ENCODE measurements around the gene SARDH. TPM values are rescaled to one million over a fixed set of nuclear protein-coding genes. Genes with fewer than 3 reads are reported as not detected.

Gene SARDH
- total and polyA plus RNA-seq, 2 of the 8 experiments (the other 6 are each of a cell fraction or from before 2014, with no cell fraction given) = 6.4 to 7.4 TPM

DNA sequence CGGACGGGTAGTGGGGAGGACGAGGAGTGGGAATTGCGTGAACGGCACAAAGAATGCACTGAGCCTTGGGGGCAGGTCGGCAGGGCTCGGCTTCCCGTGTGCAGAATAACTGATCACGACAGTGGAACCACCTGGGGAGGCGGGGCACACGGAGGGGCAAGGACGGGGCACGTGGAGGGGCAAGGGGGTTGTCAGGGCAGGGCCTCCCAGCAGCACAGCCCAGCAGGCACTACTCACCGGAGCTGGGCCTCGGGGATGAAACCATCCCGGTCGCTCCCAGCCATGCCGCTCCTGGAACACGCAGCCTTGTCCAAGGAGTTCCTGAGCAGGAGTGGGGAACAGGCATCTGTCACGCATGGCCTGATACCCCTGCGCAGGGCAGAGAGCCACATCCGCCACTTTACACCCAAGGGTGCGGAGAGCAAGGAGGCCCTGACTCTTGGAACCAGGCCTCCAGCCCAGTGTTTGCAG is 33.4 kb downstream of the SARDH start (continued):
- TF ChIP-seq, protein P1, sequence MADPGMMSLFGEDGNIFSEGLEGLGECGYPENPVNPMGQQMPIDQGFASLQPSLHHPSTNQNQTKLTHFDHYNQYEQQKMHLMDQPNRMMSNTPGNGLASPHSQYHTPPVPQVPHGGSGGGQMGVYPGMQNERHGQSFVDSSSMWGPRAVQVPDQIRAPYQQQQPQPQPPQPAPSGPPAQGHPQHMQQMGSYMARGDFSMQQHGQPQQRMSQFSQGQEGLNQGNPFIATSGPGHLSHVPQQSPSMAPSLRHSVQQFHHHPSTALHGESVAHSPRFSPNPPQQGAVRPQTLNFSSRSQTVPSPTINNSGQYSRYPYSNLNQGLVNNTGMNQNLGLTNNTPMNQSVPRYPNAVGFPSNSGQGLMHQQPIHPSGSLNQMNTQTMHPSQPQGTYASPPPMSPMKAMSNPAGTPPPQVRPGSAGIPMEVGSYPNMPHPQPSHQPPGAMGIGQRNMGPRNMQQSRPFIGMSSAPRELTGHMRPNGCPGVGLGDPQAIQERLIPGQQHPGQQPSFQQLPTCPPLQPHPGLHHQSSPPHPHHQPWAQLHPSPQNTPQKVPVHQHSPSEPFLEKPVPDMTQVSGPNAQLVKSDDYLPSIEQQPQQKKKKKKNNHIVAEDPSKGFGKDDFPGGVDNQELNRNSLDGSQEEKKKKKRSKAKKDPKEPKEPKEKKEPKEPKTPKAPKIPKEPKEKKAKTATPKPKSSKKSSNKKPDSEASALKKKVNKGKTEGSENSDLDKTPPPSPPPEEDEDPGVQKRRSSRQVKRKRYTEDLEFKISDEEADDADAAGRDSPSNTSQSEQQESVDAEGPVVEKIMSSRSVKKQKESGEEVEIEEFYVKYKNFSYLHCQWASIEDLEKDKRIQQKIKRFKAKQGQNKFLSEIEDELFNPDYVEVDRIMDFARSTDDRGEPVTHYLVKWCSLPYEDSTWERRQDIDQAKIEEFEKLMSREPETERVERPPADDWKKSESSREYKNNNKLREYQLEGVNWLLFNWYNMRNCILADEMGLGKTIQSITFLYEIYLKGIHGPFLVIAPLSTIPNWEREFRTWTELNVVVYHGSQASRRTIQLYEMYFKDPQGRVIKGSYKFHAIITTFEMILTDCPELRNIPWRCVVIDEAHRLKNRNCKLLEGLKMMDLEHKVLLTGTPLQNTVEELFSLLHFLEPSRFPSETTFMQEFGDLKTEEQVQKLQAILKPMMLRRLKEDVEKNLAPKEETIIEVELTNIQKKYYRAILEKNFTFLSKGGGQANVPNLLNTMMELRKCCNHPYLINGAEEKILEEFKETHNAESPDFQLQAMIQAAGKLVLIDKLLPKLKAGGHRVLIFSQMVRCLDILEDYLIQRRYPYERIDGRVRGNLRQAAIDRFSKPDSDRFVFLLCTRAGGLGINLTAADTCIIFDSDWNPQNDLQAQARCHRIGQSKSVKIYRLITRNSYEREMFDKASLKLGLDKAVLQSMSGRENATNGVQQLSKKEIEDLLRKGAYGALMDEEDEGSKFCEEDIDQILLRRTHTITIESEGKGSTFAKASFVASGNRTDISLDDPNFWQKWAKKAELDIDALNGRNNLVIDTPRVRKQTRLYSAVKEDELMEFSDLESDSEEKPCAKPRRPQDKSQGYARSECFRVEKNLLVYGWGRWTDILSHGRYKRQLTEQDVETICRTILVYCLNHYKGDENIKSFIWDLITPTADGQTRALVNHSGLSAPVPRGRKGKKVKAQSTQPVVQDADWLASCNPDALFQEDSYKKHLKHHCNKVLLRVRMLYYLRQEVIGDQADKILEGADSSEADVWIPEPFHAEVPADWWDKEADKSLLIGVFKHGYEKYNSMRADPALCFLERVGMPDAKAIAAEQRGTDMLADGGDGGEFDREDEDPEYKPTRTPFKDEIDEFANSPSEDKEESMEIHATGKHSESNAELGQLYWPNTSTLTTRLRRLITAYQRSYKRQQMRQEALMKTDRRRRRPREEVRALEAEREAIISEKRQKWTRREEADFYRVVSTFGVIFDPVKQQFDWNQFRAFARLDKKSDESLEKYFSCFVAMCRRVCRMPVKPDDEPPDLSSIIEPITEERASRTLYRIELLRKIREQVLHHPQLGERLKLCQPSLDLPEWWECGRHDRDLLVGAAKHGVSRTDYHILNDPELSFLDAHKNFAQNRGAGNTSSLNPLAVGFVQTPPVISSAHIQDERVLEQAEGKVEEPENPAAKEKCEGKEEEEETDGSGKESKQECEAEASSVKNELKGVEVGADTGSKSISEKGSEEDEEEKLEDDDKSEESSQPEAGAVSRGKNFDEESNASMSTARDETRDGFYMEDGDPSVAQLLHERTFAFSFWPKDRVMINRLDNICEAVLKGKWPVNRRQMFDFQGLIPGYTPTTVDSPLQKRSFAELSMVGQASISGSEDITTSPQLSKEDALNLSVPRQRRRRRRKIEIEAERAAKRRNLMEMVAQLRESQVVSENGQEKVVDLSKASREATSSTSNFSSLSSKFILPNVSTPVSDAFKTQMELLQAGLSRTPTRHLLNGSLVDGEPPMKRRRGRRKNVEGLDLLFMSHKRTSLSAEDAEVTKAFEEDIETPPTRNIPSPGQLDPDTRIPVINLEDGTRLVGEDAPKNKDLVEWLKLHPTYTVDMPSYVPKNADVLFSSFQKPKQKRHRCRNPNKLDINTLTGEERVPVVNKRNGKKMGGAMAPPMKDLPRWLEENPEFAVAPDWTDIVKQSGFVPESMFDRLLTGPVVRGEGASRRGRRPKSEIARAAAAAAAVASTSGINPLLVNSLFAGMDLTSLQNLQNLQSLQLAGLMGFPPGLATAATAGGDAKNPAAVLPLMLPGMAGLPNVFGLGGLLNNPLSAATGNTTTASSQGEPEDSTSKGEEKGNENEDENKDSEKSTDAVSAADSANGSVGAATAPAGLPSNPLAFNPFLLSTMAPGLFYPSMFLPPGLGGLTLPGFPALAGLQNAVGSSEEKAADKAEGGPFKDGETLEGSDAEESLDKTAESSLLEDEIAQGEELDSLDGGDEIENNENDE (IDR thresholded peaks at IDR 0.05; ENCODE audit: insufficient replicate concordance, low read length) = no peak
- TF ChIP-seq CHD1 (IDR thresholded peaks at IDR 0.05; ENCODE audit: low read depth, low read length) (no peak), NRF1 (IDR thresholded peaks at IDR 0.05; ENCODE audit: low read depth, low read length) (no peak), KDM5A (IDR thresholded peaks at IDR 0.05; ENCODE audit: low read length) (no peak), RAD21 (IDR thresholded peaks at IDR 0.05 in 1 of 2, conservative IDR thresholded peaks at IDR 0.05 in 1 of 2; ENCODE audit: low read depth in 2 of 2, low read length in 2 of 2) (no peak), GTF2F1 (IDR thresholded peaks at IDR 0.05; ENCODE audit: borderline replicate concordance, low read depth, low read length) (no peak), POLR2A (IDR thresholded peaks at IDR 0.05; ENCODE audit: control extremely low read depth in 1 of 2, low read depth in 2 of 2, low read length in 2 of 2) (no peak), SIX5 (IDR thresholded peaks at IDR 0.05; ENCODE audit: low read depth, low read length) (no peak), HDAC6 (IDR thresholded peaks at IDR 0.05; ENCODE audit: low read depth, low read length) (no peak), EZH2 (IDR thresholded peaks at IDR 0.05; ENCODE audit: low read depth, low read length, severe bottlenecking) (no peak), SRF (IDR thresholded peaks at IDR 0.05; ENCODE audit: low read depth, low read length) (no peak), CTBP2 (IDR thresholded peaks at IDR 0.05; ENCODE audit: borderline replicate concordance, insufficient read depth, insufficient read length, low read length) (no peak)
